NCI-H2107 treated with DMSO at 0.1 percent for 48 hours (cell line): ENCODE measurements around the gene RTN4R.

Experiments used
- DNase-seq: peaks from one replicate; lab custom pipeline; 2025; ENCODE audit not compliant: unreplicated experiment; lab: John Stamatoyannopoulos, UW

The RTN4R gene

GRCh38 chr22:20243537-20244249 lies 24.4 kb downstream of the RTN4R start:
- peak; percentile 71 for DNase-seq

GRCh38 chr22:20243176-20243536 lies 25.0 kb downstream of the RTN4R start:
- no peak for DNase-seq

- DNase-seq = no peak
These were observed 25.5 kb downstream of the RTN4R start for GRCh38 chr22:20242393-20243175.

GRCh38 chr22:20241579-20242392 lies 26.3 kb downstream of the RTN4R start:
- DNase-seq = no peak

GRCh38 chr22:20240900-20241299 lies 27.2 kb downstream of the RTN4R start:
- DNase-seq = no peak

GRCh38 chr22:20240447-20240764 lies 27.7 kb downstream of the RTN4R start:
- no peak for DNase-seq

- no peak for DNase-seq
These were observed 28.3 kb downstream of the RTN4R start for GRCh38 chr22:20239676-20240446.

GRCh38 chr22:20238901-20239675 lies 29.0 kb downstream of the RTN4R start:
- no peak for DNase-seq

GRCh38 chr22:20238536-20238900 lies 29.6 kb downstream of the RTN4R start:
- no peak for DNase-seq

- DNase-seq = no peak
These were observed 30.4 kb downstream of the RTN4R start for GRCh38 chr22:20237480-20238440.

GRCh38 chr22:20236052-20236717 lies 31.9 kb downstream of the RTN4R start:
- no peak for DNase-seq

- no peak for DNase-seq
These were observed 32.6 kb downstream of the RTN4R start for GRCh38 chr22:20235389-20235991.

- no peak for DNase-seq
These were observed 33.2 kb downstream of the RTN4R start for GRCh38 chr22:20234760-20235388.

- no peak for DNase-seq
These were observed 33.8 kb downstream of the RTN4R start for GRCh38 chr22:20234314-20234682.

GRCh38 chr22:20233351-20234313 lies 34.5 kb downstream of the RTN4R start:
- DNase-seq = no peak

GRCh38 chr22:20232781-20233180 lies 35.3 kb downstream of the RTN4R start:
- DNase-seq = no peak

- no peak for DNase-seq
These were observed 35.9 kb downstream of the RTN4R start for GRCh38 chr22:20232237-20232598.
